GM04503 (cell line): ENCODE measurements around the gene RPS28.
"Not testable (repeated sequence)": the region's sequence is repeated elsewhere in the genome, so short reads cannot be mapped to it uniquely, and the experiment has no call there.

Source experiments
- DNase-seq: peaks from one replicate; pipeline ENCODE4 v3.0.0-alpha.2; 2012; ENCODE audit warnings: low read depth

The RPS28 gene

GRCh38 chr19:8321067-8321985 lies at the start of gene RPS28, which contains the start of gene NDUFA7:
RPS28 (plus strand) TSS chr19:8321496; CDS start chr19:8321531, 35 bp downstream.
NDUFA7 (minus strand) TSS chr19:8321375; CDS start chr19:8321358, 17 bp downstream.
- DNase-seq: peak; percentile 53

GRCh38 chr19:8276508-8276907 lies 44.8 kb upstream of the RPS28 start:
- not testable (repeated sequence) for DNase-seq

- DNase-seq: not testable (repeated sequence)
Observed at GRCh38 chr19:8291337-8291736, 30.0 kb upstream of the RPS28 start.

- no peak for DNase-seq
Observed at GRCh38 chr19:8302357-8302691, 19.0 kb upstream of the RPS28 start.

- DNase-seq: no peak
Observed at GRCh38 chr19:8302734-8303133, 18.6 kb upstream of the RPS28 start.

GRCh38 chr19:8304841-8305621 lies 16.3 kb upstream of the RPS28 start:
- DNase-seq: no peak

GRCh38 chr19:8305798-8306197 lies 15.5 kb upstream of the RPS28 start:
- no peak for DNase-seq

- no peak for DNase-seq
Observed at GRCh38 chr19:8306235-8307054, 14.9 kb upstream of the RPS28 start.

- DNase-seq: no peak
Observed at GRCh38 chr19:8307400-8307964, 13.8 kb upstream of the RPS28 start.

GRCh38 chr19:8307965-8308866 lies 13.1 kb upstream of the RPS28 start, which contains the start of gene CD320:
CD320 (minus strand) TSS chr19:8308358; CDS start chr19:8308290, 68 bp downstream.
- DNase-seq: peak; percentile 42

- no peak for DNase-seq
Observed at GRCh38 chr19:8308891-8309291, 12.4 kb upstream of the RPS28 start.

- DNase-seq: no peak
Observed at GRCh38 chr19:8310342-8311055, 10.8 kb upstream of the RPS28 start.

- DNase-seq: no peak
Observed at GRCh38 chr19:8311461-8312260, 9.6 kb upstream of the RPS28 start.

GRCh38 chr19:8314981-8315640 lies 6.2 kb upstream of the RPS28 start:
- DNase-seq: not testable (repeated sequence)

- no peak for DNase-seq
Observed at GRCh38 chr19:8316351-8317125, 4.8 kb upstream of the RPS28 start.

- not testable (repeated sequence) for DNase-seq
Observed at GRCh38 chr19:8318835-8319234, 2.5 kb upstream of the RPS28 start.

- no peak for DNase-seq
Observed at GRCh38 chr19:8319807-8320520, 1.3 kb upstream of the RPS28 start.
